ENCODE results near the gene LAMB3.

- TF ChIP-seq CTCF (IDR thresholded peaks at IDR 0.05) = no peak
- TF ChIP-seq POLR2A (IDR thresholded peaks at IDR 0.05) = no peak
These were observed 10.4 kb downstream of the LAMB3 start for GRCh38 chr1:209641832-209642172.

All from lower leg skin (tissue), 3 donors.